WI38 (cell line): ENCODE measurements around the gene SLC4A8.

ENCODE experiments used
- H3K4me3 ChIP-seq: 2 replicates; pipeline ENCODE4 v1.5.1; 2011; ENCODE audit warnings: low read depth, mild to moderate bottlenecking, control low read depth, low read length
- CTCF ChIP-seq: IDR thresholded peaks from 2 replicates; pipeline ENCODE4 v1.5.1; 2012; ENCODE audit warnings: low read depth, mild to moderate bottlenecking, control low read depth, low read length

SLC4A8 gene

DNA sequence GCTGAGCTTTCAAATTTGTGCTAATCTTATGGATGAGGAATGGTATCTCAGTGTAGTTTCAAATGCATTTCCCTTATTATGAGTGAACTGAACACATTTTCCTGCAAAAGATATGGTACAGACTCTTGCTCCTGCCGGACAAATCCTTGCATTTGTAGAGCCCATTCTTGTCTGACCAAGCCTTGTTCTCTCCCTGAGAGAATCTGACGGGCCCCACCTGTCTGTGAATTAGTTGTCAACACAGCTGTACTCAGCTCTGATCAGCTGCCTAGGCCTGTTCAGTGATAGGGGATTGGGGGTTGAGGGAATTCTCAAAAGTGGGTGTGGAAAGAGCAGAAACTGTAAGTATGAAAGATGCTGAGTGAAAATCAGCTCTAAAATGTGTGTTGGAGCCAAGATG, 123.6 kb downstream of the SLC4A8 start:
- no peak overlapping the region for H3K4me3 ChIP-seq
- TF ChIP-seq CTCF: no peak

DNA sequence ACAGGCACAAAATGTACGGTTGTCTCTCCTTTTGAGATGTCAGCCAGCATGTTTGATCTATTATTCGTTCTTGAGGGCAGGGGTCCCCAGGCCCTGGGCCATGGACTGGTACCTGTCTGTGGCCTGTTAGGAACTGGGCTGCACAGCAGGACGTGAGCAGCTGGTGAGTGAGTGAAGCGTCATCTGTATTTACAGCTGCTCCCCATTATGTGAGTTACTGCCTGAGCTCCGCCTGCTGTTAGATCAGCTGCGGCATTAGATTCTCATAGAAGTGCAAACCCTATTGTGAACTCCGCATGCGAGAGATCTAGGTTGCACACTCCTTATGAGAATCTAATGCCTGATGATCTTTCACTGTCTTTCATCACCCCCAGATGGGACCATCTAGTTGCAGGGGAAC, 125.0 kb downstream of the SLC4A8 start:
- no peak overlapping the region for H3K4me3 ChIP-seq
- no peak for TF ChIP-seq CTCF
